ENCODE data around the gene KLRD1. TPM values are rescaled to one million over a fixed set of nuclear protein-coding genes. Genes with fewer than 3 reads are reported as not detected.

Gene KLRD1
- total RNA-seq, 2 donors from 2014 or later = 0.59 to 2.2 TPM

DNA sequence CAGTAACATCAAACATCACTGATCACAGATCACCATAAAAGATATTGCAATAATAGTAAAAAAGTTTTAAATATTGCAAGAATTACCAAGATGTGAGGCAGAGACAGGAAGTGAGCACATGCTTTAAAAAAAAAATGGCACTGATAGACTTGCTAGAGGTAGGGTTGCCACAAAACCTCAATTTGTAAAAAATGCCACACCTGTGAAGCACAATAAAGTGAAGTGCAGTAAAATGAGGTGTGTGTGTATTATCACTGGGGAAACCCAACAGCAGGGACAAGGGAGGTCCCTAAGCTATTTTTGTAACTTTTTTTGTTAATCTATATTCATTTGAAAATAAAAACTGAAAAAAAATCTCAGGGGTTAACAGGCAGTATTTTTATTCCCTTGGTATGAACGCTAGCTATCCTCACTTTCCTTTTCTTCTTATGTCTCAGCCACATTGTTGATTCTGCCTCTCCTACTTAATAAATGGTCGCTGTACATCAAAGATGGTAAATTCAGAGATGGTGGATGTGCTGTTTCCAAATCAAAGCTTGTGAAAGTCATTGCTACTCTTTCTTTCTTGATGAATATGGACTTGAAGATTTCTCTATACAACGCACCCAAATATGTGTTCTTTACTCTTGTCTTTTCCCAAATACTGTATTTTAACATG is 14.0 kb upstream of the KLRD1 start:
- 87 to 100% methylated on average over 2 to 3 of the region's 3 CpGs for WGBS, 2 experiments (ENCODE audit: insufficient coverage in 1 of 2, insufficient read length in 1 of 2)
- no peaks in the 10 kb centered on the region for H3K27me3 Mint-ChIP-seq (ENCODE audit: insufficient read depth)
- Histone ChIP-seq H3K27ac (ENCODE audit: low read depth, low read length) (no peak overlapping the region), H3K9ac (ENCODE audit: extremely low read depth, low read length, poor library complexity, severe bottlenecking) (no peak overlapping the region), H3K4me3 (ENCODE audit: low read length) (no peak overlapping the region), H3K4me1 (ENCODE audit: control insufficient read depth, insufficient read depth, low read length) (no peaks in the 10 kb centered on the region), H3K36me3 (ENCODE audit: control insufficient read depth, insufficient read depth, low read length) (no peaks in the 10 kb centered on the region), H3K27me3 (ENCODE audit: control insufficient read depth, insufficient read depth, low read length, poor library complexity, severe bottlenecking) (no peaks in the 10 kb centered on the region), H3K9me3 (ENCODE audit: control insufficient read depth, low read length) (no peaks in the 10 kb centered on the region)
- no peaks in the 10 kb centered on the region for H3K36me3 Mint-ChIP-seq (ENCODE audit: low read depth)
- peaks cover 4% of the 10 kb centered on the region for H3K9me3 Mint-ChIP-seq
- TF ChIP-seq, protein P1, sequence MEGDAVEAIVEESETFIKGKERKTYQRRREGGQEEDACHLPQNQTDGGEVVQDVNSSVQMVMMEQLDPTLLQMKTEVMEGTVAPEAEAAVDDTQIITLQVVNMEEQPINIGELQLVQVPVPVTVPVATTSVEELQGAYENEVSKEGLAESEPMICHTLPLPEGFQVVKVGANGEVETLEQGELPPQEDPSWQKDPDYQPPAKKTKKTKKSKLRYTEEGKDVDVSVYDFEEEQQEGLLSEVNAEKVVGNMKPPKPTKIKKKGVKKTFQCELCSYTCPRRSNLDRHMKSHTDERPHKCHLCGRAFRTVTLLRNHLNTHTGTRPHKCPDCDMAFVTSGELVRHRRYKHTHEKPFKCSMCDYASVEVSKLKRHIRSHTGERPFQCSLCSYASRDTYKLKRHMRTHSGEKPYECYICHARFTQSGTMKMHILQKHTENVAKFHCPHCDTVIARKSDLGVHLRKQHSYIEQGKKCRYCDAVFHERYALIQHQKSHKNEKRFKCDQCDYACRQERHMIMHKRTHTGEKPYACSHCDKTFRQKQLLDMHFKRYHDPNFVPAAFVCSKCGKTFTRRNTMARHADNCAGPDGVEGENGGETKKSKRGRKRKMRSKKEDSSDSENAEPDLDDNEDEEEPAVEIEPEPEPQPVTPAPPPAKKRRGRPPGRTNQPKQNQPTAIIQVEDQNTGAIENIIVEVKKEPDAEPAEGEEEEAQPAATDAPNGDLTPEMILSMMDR (conservative IDR thresholded peaks at IDR 0.05) = no peak
- no peak overlapping the region for H3K4me3 Mint-ChIP-seq
- no peak overlapping the region for H3K27ac Mint-ChIP-seq
- no peak for DNase-seq
- no peaks in the 10 kb centered on the region for H3K4me1 Mint-ChIP-seq

DNA sequence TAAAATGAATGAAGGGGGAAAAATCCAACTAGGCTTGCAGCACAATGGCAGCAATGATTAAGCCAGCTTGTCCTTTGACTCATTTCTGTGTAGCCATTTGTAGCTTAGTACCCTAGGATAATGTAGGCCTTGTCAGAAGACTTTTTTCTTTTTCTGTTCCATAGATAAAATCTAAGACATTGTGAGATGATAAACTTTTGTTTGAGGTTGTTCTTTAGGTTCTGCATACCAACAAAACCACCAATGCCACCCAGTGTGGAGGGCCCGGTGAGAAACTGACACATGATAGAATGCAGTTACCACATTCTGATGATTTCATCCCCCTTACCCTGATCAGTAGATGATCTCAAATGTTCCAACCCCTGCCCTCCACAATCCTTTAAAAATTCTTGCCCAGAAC is 6.6 kb upstream of the KLRD1 start:
- Mint-ChIP-seq H3K36me3 (ENCODE audit: low read depth) (peaks cover 2% of the 10 kb centered on the region), H3K4me3 (no peak overlapping the region), H3K27me3 (ENCODE audit: insufficient read depth) (no peaks in the 10 kb centered on the region), H3K9me3 (peaks cover 32% of the 10 kb centered on the region), H3K27ac (no peak overlapping the region), H3K4me1 (no peaks in the 10 kb centered on the region)
- peaks cover 14% of the 10 kb centered on the region for H3K9me3 ChIP-seq (ENCODE audit: control insufficient read depth, low read length)
- H3K27me3 ChIP-seq (ENCODE audit: control insufficient read depth, insufficient read depth, low read length, poor library complexity, severe bottlenecking) = no peaks in the 10 kb centered on the region
- 83 to 85% methylated on average over 1 of the region's 1 CpG for WGBS, 2 experiments (ENCODE audit: insufficient coverage in 1 of 2, insufficient read length in 1 of 2)
- no peak overlapping the region for H3K9ac ChIP-seq (ENCODE audit: extremely low read depth, low read length, poor library complexity, severe bottlenecking)
- DNase-seq = no peak
- H3K4me1 ChIP-seq (ENCODE audit: control insufficient read depth, insufficient read depth, low read length) = no peaks in the 10 kb centered on the region
- no peaks in the 10 kb centered on the region for H3K36me3 ChIP-seq (ENCODE audit: control insufficient read depth, insufficient read depth, low read length)
- TF ChIP-seq, protein P1 (conservative IDR thresholded peaks at IDR 0.05) = no peak
- no peak overlapping the region for H3K27ac ChIP-seq (ENCODE audit: low read depth, low read length)
- H3K4me3 ChIP-seq (ENCODE audit: low read length) = no peak overlapping the region

DNA sequence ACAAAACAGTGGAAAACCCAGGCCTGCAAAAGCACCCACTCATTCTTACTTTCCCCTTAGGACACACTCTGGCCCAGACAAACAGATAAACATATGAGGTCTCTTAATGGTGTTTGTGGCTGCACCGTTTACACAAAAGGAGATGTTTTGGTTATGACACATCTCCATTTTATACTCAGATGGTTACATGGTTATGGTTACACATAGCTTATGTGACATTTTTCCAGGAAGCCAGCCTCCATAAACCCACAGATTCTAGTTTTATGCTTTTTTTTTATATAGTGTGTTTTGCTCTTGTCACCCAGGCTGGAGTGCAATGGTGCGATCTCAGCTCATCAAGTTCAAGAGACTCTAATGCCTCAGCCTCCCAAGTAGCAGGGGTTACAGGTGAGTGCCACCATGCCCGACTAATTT is 3.5 kb upstream of the KLRD1 start:
- H3K36me3 Mint-ChIP-seq (ENCODE audit: low read depth) = peaks cover 2% of the 10 kb centered on the region
- H3K27ac ChIP-seq (ENCODE audit: low read depth, low read length) = no peak overlapping the region
- H3K9ac ChIP-seq (ENCODE audit: extremely low read depth, low read length, poor library complexity, severe bottlenecking) = no peak overlapping the region
- H3K9me3 Mint-ChIP-seq = peaks cover 24% of the 10 kb centered on the region
- H3K9me3 ChIP-seq (ENCODE audit: control insufficient read depth, low read length) = peaks cover 14% of the 10 kb centered on the region
- 92 to 100% methylated on average over 1 to 3 of the region's 3 CpGs for WGBS, 2 experiments (ENCODE audit: insufficient coverage in 1 of 2, insufficient read length in 1 of 2)
- no peaks in the 10 kb centered on the region for H3K27me3 Mint-ChIP-seq (ENCODE audit: insufficient read depth)
- H3K4me1 Mint-ChIP-seq = no peaks in the 10 kb centered on the region
- TF ChIP-seq, protein P1 (conservative IDR thresholded peaks at IDR 0.05) = no peak
- H3K4me1 ChIP-seq (ENCODE audit: control insufficient read depth, insufficient read depth, low read length) = no peaks in the 10 kb centered on the region
- no peak overlapping the region for H3K27ac Mint-ChIP-seq
- no peak overlapping the region for H3K4me3 ChIP-seq (ENCODE audit: low read length)
- H3K4me3 Mint-ChIP-seq = no peak overlapping the region
- H3K27me3 ChIP-seq (ENCODE audit: control insufficient read depth, insufficient read depth, low read length, poor library complexity, severe bottlenecking) = no peaks in the 10 kb centered on the region
- no peak for DNase-seq
- H3K36me3 ChIP-seq (ENCODE audit: control insufficient read depth, insufficient read depth, low read length) = no peaks in the 10 kb centered on the region
